K562 (cell line): ENCODE measurements around the gene C15orf62. TPM values are rescaled to one million over a fixed set of nuclear protein-coding genes. Genes with fewer than 3 reads are reported as not detected.

Source experiments
- ATAC-seq: fragments of 200-7000 bp; cut with Tn5 transposase; 3 replicates; pipeline ENCODE4 v1.9.1; 2020; ENCODE audit warnings: moderate library complexity
- BruUV-seq: library from RNA; stranded (reverse); fragments of 400-500 nt; replicated peaks from 2 replicates; lab custom pipeline; 2021; lab: Mats Ljungman, UMichigan
- CTCF ChIA-PET: fragments of 300-600 bp; formaldehyde crosslinking; extraction: SDS; loops from one replicate; lab custom pipeline; 2021; ENCODE audit warnings: low intra/inter-chr PET ratio; lab: Yijun Ruan, JAX
- POLR2A ChIA-PET: fragments of 300-600, 350-650 bp; sonication (Branson Sonifier 250); formaldehyde crosslinking; extraction: SDS; loops from one replicate; lab custom pipeline; 2021; ENCODE audit warnings: antibody characterized with exemption, inconsistent platforms; lab: Yijun Ruan, JAX
- DNase-seq, 4 experiments: peaks; one replicate each; pipeline versions ENCODE4 v3.0.0 to v3.0.0-alpha.2; 2011 to 2018; ENCODE audit warnings: low spot score in 3 of 4, mixed read lengths in 3 of 4; ENCODE audit errors: extremely low read depth in 1 of 4
- FAIRE-seq: peaks from 2 replicates; lab custom pipeline; 2011; peaks lifted over from hg19 to GRCh38; lab: Jason Lieb, UNC
- H2AFZ ChIP-seq: 2 replicates; pipeline ENCODE4 v1.6.0; 2011; ENCODE audit warnings: low read depth, low read length, control low read depth, inconsistent platforms
- H3K27ac ChIP-seq: fragments of 200-600 bp; 3 replicates; pipeline ENCODE4 v1.8.0; 2011; ENCODE audit warnings: low read depth, mild to moderate bottlenecking, control low read depth, inconsistent platforms, low read length, moderate library complexity, mixed read lengths; ENCODE audit errors: extremely low read depth
- H3K27me3 ChIP-seq, 2 experiments: fragments of 300-600 bp in 1 of 2; 2 replicates in 1 of 2; 3 replicates in 1 of 2; pipeline versions ENCODE4 v1.6.0 to v1.8.0; 2011; ENCODE audit warnings: inconsistent platforms in 2 of 2, low read length in 2 of 2, mild to moderate bottlenecking in 1 of 2, mixed read lengths in 1 of 2, moderate library complexity in 1 of 2; ENCODE audit not compliant: control insufficient read depth in 2 of 2, insufficient read depth in 2 of 2
- H3K36me3 ChIP-seq: fragments of 300-600 bp; 3 replicates; pipeline ENCODE4 v1.8.0; 2011; ENCODE audit warnings: mild to moderate bottlenecking, low read length, inconsistent platforms; ENCODE audit not compliant: control insufficient read depth, insufficient read depth
- H3K4me1 ChIP-seq, 2 experiments: fragments of 200-600 bp in 1 of 2; replicated peaks in 1 of 2; 2 replicates in 1 of 2; 3 replicates in 1 of 2; pipeline versions ENCODE4 v1.5.1 to v1.8.0; 2011; ENCODE audit warnings: inconsistent platforms in 2 of 2, low read length in 2 of 2, mild to moderate bottlenecking in 1 of 2, mixed read lengths in 1 of 2, moderate library complexity in 1 of 2; ENCODE audit not compliant: control insufficient read depth in 2 of 2, insufficient read depth in 2 of 2
- H3K4me2 ChIP-seq: 2 replicates; pipeline ENCODE4 v1.6.1; 2011; ENCODE audit warnings: low read length, control low read depth, inconsistent platforms, mixed read lengths; ENCODE audit not compliant: insufficient read depth
- H3K4me3 ChIP-seq: fragments of 200-600 bp; sonication (generic), shearing (Covaris generic); 2 replicates; pipeline ENCODE4 v1.5.1; 2016; ENCODE audit warnings: control low read depth, inconsistent platforms
- H3K79me2 ChIP-seq: fragments of 200-600 bp; 3 replicates; pipeline ENCODE4 v1.8.0; 2011; ENCODE audit warnings: low read length, inconsistent platforms; ENCODE audit not compliant: control insufficient read depth, insufficient read depth
- H3K9ac ChIP-seq, 2 experiments: 2 replicates each; pipeline versions ENCODE4 v1.6.0 to v1.6.1; 2011; ENCODE audit warnings: low read depth in 2 of 2, low read length in 2 of 2, control low read depth in 1 of 2, inconsistent platforms in 1 of 2, mild to moderate bottlenecking in 1 of 2, mixed read lengths in 1 of 2; ENCODE audit not compliant: insufficient read depth in 1 of 2
- H3K9me1 ChIP-seq: one replicate; pipeline ENCODE4 v1.6.0; 2011; ENCODE audit warnings: inconsistent platforms, mild to moderate bottlenecking, low read length, moderate library complexity; ENCODE audit not compliant: control insufficient read depth, insufficient read depth
- H3K9me3 ChIP-seq: replicated peaks from 2 replicates; pipeline ENCODE4 v1.5.1; 2011; ENCODE audit warnings: low read depth, low read length, inconsistent platforms; ENCODE audit not compliant: control insufficient read depth, insufficient read depth
- H4K20me1 ChIP-seq: replicated peaks from 2 replicates; pipeline ENCODE4 v1.6.1; 2011; ENCODE audit warnings: low read length, inconsistent platforms, mixed read lengths; ENCODE audit not compliant: control insufficient read depth, insufficient read depth
- CEBPB ChIP-seq: fragments of 450-650 bp; IDR thresholded peaks from 2 replicates; pipeline ENCODE4 v1.6.1; 2016; ENCODE audit warnings: missing genetic modification characterization, missing compliant biosample characterization
- CSDE1 ChIP-seq, 2 experiments: fragments of 450-650 bp; IDR thresholded peaks; 2 replicates each; pipeline ENCODE4 v1.6.1; 2016; ENCODE audit warnings: mild to moderate bottlenecking in 1 of 2
- DACH1 ChIP-seq: fragments of 450-650 bp; IDR thresholded peaks from 2 replicates; pipeline ENCODE4 v1.6.1; 2018; ENCODE audit not compliant: partially characterized antibody
- EZH2 ChIP-seq: IDR thresholded peaks from 2 replicates; pipeline ENCODE4 v1.6.1; 2012; ENCODE audit warnings: low read depth, mild to moderate bottlenecking, inconsistent platforms, low read length, borderline replicate concordance
- FOXA1 ChIP-seq: fragments of 450-650 bp; IDR thresholded peaks from 2 replicates; pipeline ENCODE4 v1.6.1; 2016; ENCODE audit warnings: mild to moderate bottlenecking, borderline replicate concordance
- HDAC8 ChIP-seq: fragments of 450-650 bp; IDR thresholded peaks from 2 replicates; pipeline ENCODE4 v1.6.1; 2016; ENCODE audit warnings: mild to moderate bottlenecking, missing genetic modification characterization, moderate library complexity, missing compliant biosample characterization
- NR4A1 ChIP-seq, 2 experiments: fragments of 250-450 bp in 1 of 2; fragments of 450-650 bp in 1 of 2; sonication (Bioruptor Pico) in 1 of 2; IDR thresholded peaks; 2 replicates each; pipeline versions ENCODE4 v1.4.0 to v1.6.1; 2016 to 2020; ENCODE audit warnings: mild to moderate bottlenecking in 2 of 2, missing compliant biosample characterization in 1 of 2, missing genetic modification characterization in 1 of 2, moderate library complexity in 1 of 2
- PCBP2 ChIP-seq: fragments of 200-400 bp; formaldehyde crosslinking; IDR thresholded peaks from 2 replicates; pipeline ENCODE4 v1.6.1; 2018; ENCODE audit warnings: low read length, low read depth, mild to moderate bottlenecking, moderate library complexity; ENCODE audit not compliant: poor library complexity, severe bottlenecking
- SIN3A ChIP-seq, 2 experiments: fragments of 150-350 bp in 1 of 2; IDR thresholded peaks; 2 replicates each; pipeline ENCODE4 v1.6.1; 2011 to 2016; ENCODE audit warnings: borderline replicate concordance in 2 of 2, low read depth in 2 of 2, low read length in 2 of 2, mild to moderate bottlenecking in 2 of 2, moderate library complexity in 2 of 2; ENCODE audit not compliant: control insufficient read depth in 1 of 2
- STAT5B ChIP-seq: fragments of 250-450 bp; sonication (Bioruptor Pico); IDR thresholded peaks from 2 replicates; pipeline ENCODE4 v1.8.0; 2021; ENCODE audit warnings: mild to moderate bottlenecking, inconsistent platforms
- ZBTB1 ChIP-seq: sonication (generic); formaldehyde crosslinking; IDR thresholded peaks from 2 replicates; pipeline ENCODE4 v1.8.1; 2023; ENCODE audit warnings: missing genetic modification reagents, low read depth, mild to moderate bottlenecking, borderline replicate concordance
- ZFP1 ChIP-seq: fragments of 450-650 bp; formaldehyde crosslinking; IDR thresholded peaks from 2 replicates; pipeline ENCODE4 v1.4.0; 2020; ENCODE audit warnings: mild to moderate bottlenecking, mixed read lengths
- ZNF146 ChIP-seq: IDR thresholded peaks from one replicate; pipeline ENCODE4 v1.6.1; 2018; ENCODE audit warnings: missing compliant biosample characterization; ENCODE audit not compliant: unreplicated experiment
- ZNF644 ChIP-seq: fragments of 200-800 bp; sonication (Bioruptor generic); IDR thresholded peaks from 2 replicates; pipeline ENCODE4 v1.6.1; 2016; ENCODE audit warnings: low read depth, missing genetic modification characterization, missing compliant biosample characterization
- WGBS: fragments of 100-300 bp; shearing (Covaris generic); methylation state at CpG from one replicate; pipeline ENCODE4 v1.1.6; 2016; ENCODE audit warnings: low coverage, mixed read lengths; ENCODE audit not compliant: insufficient coverage; ENCODE audit errors: missing lambda C conversion rate; 5-methylcytosine and 5-hydroxymethylcytosine counted together
- in situ Hi-C: fragments of 300-500 bp; cut with MboI; formaldehyde crosslinking; loops from 4 replicates; pipeline ENCODE4 v1.15.0; 2018; ENCODE audit warnings: inconsistent platforms, mixed read lengths
- intact Hi-C: fragments of 100-400 bp; cut with micrococcal nuclease; formaldehyde crosslinking; loops from 2 replicates; pipeline ENCODE4 v1.14.2; 2022
- polyA plus RNA-seq, 8 experiments: library from polyadenylated mRNA; depleted of rRNA in 4 of 8; stranded (reverse) in 5 of 8; unstranded in 3 of 8; fragments of >200 nt; fragmentation: Nextera tagmentation in 2 of 8; fragmentation: Illumina TruSeq in 1 of 8; extraction: Ambion mirVana in 2 of 8; extraction: Trizol in 1 of 8; gene quantifications; 2 replicates each; pipeline versions ENCODE4 v1.2.1 to v1.2.3, GENCODE V29; 2011 to 2014; ENCODE audit warnings: inconsistent platforms in 1 of 8, missing spikeins in 1 of 8
- total RNA-seq, 7 experiments: library from RNA; depleted of rRNA in 6 of 7; stranded (reverse); fragments of >200 nt in 6 of 7; fragmentation: Illumina TruSeq in 2 of 7; extraction: Trizol in 2 of 7; gene quantifications; 2 replicates each; pipeline versions ENCODE4 v1.2.1 to v1.2.3, GENCODE V29; 2011 to 2021; ENCODE audit warnings: low replicate concordance in 1 of 7

Gene C15orf62
- total and polyA plus RNA-seq, 9 of the 15 experiments (the other 6 are each of a cell fraction or from before 2014, with no cell fraction given), result 0.01 to 0.76 (median 0.30) TPM; not detected in 1

DNA sequence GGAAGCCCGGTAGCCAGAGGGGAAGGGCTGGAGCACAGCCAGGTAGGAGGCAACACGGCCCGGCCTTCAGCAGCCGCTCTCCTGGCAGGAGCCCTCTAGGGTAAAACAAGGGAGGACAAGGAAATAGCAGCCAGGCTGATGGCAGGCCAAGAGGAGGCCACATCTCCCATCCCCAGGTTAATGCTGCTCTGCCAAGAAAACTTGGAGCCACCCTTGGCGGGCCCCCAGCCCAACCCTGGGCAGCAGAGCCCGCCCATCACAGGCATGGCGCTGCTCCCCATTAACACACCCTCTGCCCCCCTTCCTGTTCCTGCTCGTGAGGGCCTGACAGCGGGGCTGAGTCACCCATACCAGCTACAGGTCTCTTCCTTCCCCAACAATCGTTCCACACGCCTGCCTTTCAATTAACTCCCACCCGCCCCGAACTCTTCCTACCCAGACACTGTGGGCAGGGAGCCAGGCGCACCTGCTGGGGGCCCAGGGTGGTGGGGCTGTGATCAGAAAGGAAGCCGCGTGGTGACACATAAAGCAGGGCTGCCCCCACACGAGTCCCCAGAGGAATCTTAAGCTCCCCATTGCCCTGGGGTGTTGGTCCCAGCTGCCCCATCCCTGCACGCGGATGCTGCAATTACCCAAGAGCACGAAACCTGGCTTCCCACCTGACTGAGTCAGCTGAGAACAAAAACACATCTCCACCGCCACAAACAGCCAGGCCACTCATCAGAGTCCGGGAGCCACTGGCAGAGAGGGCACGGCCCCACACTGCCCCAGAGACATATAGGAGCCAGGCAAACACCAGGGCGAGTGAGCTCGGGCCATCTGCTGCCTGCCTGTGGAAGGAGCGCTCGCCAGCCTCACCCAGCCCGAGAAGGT, at the start of gene C15orf62 (continued):
- TF ChIP-seq EZH2 (no peak), CSDE1 (IDR thresholded peaks at IDR 0.05) (no peak), FOXA1 (no peak), PCBP2 (no peak), SIN3A (IDR thresholded peaks at IDR 0.05; ENCODE audit: borderline replicate concordance in 2 of 2, control insufficient read depth in 1 of 2, low read depth in 2 of 2, low read length in 2 of 2) (no peak)
- TF ChIP-seq, all 486 proteins: peak for 4

DNA sequence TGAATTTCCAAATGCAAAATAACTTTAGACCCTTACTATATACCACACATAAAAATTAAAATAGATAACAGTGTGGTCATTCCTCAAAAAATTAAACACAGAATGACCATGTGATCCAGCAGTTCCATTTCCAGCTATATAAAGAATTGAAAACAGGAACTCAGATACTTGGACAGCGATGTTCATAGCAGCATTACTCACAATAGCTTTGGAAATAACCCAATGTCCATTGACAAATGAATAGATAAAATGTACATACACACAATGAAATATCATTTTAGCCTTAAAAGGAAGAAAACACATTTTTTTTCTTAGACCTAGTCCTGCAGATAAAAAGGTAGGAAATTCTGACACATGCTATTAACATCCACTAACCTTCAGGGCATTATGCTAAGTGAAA, 48.1 kb upstream of the C15orf62 start:
- BruUV-seq, result no TSS peak

More for the DNA sequence above, 48.1 kb upstream of the C15orf62 start:
- Histone ChIP-seq H3K9ac (no peak overlapping the region), H3K4me3 (no peak overlapping the region), H4K20me1 (no peaks in the 10 kb centered on the region), H3K79me2 (no peaks in the 10 kb centered on the region), H3K4me2 (no peak overlapping the region), H2AFZ (no peak overlapping the region), H3K4me1 (0 out of 5 replicates have a peak, but pooled peaks cover 0 to 4% of the 10 kb centered on the region in 2 experiments), H3K27ac (no peak overlapping the region), H3K9me3 (no peaks in the 10 kb centered on the region), H3K9me1 (no peaks in the 10 kb centered on the region), H3K27me3 (no peaks in the 10 kb centered on the region), H3K36me3 (peaks cover 70% of the 10 kb centered on the region)
- ATAC-seq (no peak), DNase-seq (no peak), FAIRE-seq (no peak)
- intact Hi-C loops, result no loop called here
- 89% methylated on average over 1 of the region's 1 CpG for WGBS
- TF ChIP-seq NR4A1 (CRISPR knock-in tag; IDR thresholded peaks at IDR 0.05) (no peak), NR4A1 (tag; IDR thresholded peaks at IDR 0.05) (no peak), ZFP1 (CRISPR knock-in tag) (no peak), ZNF146 (no peak), ZNF644 (tag) (no peak), CEBPB (tag) (no peak), DACH1 (no peak), STAT5B (no peak), ZBTB1 (CRISPR knock-in tag) (no peak), HDAC8 (tag) (no peak)
- CTCF ChIA-PET, result no interaction called here
- POLR2A ChIA-PET, result interaction anchor here (1.1 kb wide), 1 partner anchor 27 kb away, joined by 4 read pairs; the partner anchor contains the start of gene RAD51
- in situ Hi-C loops, result no loop called here
